ENCODE measurements around the gene ZNF8.

GRCh38 chr19:58261600-58261967, 17.2 kb upstream of the ZNF8 start:
- TF ChIP-seq, protein P1, sequence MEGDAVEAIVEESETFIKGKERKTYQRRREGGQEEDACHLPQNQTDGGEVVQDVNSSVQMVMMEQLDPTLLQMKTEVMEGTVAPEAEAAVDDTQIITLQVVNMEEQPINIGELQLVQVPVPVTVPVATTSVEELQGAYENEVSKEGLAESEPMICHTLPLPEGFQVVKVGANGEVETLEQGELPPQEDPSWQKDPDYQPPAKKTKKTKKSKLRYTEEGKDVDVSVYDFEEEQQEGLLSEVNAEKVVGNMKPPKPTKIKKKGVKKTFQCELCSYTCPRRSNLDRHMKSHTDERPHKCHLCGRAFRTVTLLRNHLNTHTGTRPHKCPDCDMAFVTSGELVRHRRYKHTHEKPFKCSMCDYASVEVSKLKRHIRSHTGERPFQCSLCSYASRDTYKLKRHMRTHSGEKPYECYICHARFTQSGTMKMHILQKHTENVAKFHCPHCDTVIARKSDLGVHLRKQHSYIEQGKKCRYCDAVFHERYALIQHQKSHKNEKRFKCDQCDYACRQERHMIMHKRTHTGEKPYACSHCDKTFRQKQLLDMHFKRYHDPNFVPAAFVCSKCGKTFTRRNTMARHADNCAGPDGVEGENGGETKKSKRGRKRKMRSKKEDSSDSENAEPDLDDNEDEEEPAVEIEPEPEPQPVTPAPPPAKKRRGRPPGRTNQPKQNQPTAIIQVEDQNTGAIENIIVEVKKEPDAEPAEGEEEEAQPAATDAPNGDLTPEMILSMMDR (conservative IDR thresholded peaks at IDR 0.05; ENCODE audit: low read length), result no peak
- no peak for TF ChIP-seq EZH2phosphoT487 (IDR thresholded peaks at IDR 0.05; ENCODE audit: borderline replicate concordance)

All from Loucy (cell line).